OCI-LY7 (cell line): ENCODE results near the gene YOD1. TPM values are rescaled to one million over a fixed set of nuclear protein-coding genes. Genes with fewer than 3 reads are reported as not detected.

Experiments used
- BruUV-seq: library from RNA; stranded (reverse); fragments of 400-500 nt; replicated peaks from 2 replicates; lab custom pipeline; 2021; lab: Mats Ljungman, UMichigan
- CTCF ChIA-PET: fragments of 300-600 bp; sonication (Branson Sonifier 250); formaldehyde crosslinking; loops from one replicate; lab custom pipeline; 2022; ENCODE audit warnings: antibody characterized with exemption; ENCODE audit not compliant: unreplicated experiment; lab: Charles Lee
- POLR2A ChIA-PET: fragments of 300-600 bp; sonication (Branson Sonifier 250); formaldehyde crosslinking; loops from one replicate; lab custom pipeline; 2022; ENCODE audit warnings: antibody characterized with exemption; lab: Charles Lee
- DNase-seq: peaks from one replicate; pipeline ENCODE4 v3.0.0-alpha.2; 2015; ENCODE audit warnings: low spot score
- H2AFZ ChIP-seq: fragments of 200-600 bp; sonication (generic), shearing (Covaris generic); 2 replicates; pipeline ENCODE4 v1.6.1; 2014; ENCODE audit warnings: mild to moderate bottlenecking, antibody characterized with exemption, low read length, moderate library complexity
- H3K27ac ChIP-seq: fragments of 200-600 bp; sonication (generic); 2 replicates; pipeline ENCODE4 v1.5.1; 2014; ENCODE audit warnings: mixed run types, low read depth, mild to moderate bottlenecking, moderate library complexity, low read length, inconsistent platforms; ENCODE audit not compliant: poor library complexity, severe bottlenecking
- H3K36me3 ChIP-seq: fragments of 200-600 bp; sonication (generic); 2 replicates; pipeline ENCODE4 v1.6.1; 2014; ENCODE audit warnings: mild to moderate bottlenecking, antibody characterized with exemption, low read length, moderate library complexity, mixed read lengths; ENCODE audit not compliant: insufficient read depth
- H3K4me1 ChIP-seq: fragments of 200-600 bp; sonication (generic); 2 replicates; pipeline ENCODE4 v1.5.1; 2014; ENCODE audit warnings: mild to moderate bottlenecking, low read length; ENCODE audit not compliant: insufficient read depth, poor library complexity, severe bottlenecking
- H3K4me2 ChIP-seq: fragments of 200-600 bp; sonication (generic); 2 replicates; pipeline ENCODE4 v1.6.1; 2014; ENCODE audit warnings: mild to moderate bottlenecking, low read length
- H3K4me3 ChIP-seq: fragments of 200-600 bp; sonication (generic); 2 replicates; pipeline ENCODE4 v1.5.1; 2014; ENCODE audit warnings: mild to moderate bottlenecking, low read depth, low read length; ENCODE audit not compliant: poor library complexity, severe bottlenecking
- H3K79me2 ChIP-seq: fragments of 200-600 bp; sonication (generic); 2 replicates; pipeline ENCODE4 v1.6.1; 2016; ENCODE audit warnings: low read depth, mild to moderate bottlenecking, low read length, moderate library complexity, mixed read lengths; ENCODE audit not compliant: insufficient read depth
- H3K9me2 ChIP-seq: fragments of 200-600 bp; sonication (generic); 2 replicates; pipeline ENCODE4 v1.6.1; 2016; ENCODE audit warnings: mild to moderate bottlenecking, low read length, mixed read lengths; ENCODE audit not compliant: insufficient read depth
- H3K9me3 ChIP-seq: fragments of 200-600 bp; sonication (generic); 2 replicates; pipeline ENCODE4 v1.6.1; 2014; ENCODE audit warnings: mild to moderate bottlenecking, mixed run types, low read length, mixed read lengths
- H4K20me1 ChIP-seq: fragments of 200-600 bp; sonication (generic); 2 replicates; pipeline ENCODE4 v1.6.1; 2014; ENCODE audit warnings: mild to moderate bottlenecking, antibody characterized with exemption, low read length, moderate library complexity, mixed read lengths; ENCODE audit not compliant: insufficient read depth
- EZH2phosphoT487 ChIP-seq: fragments of 200-600 bp; sonication (generic); IDR thresholded peaks from 2 replicates; pipeline ENCODE4 v1.6.1; 2018; ENCODE audit warnings: low read depth, borderline replicate concordance, mild to moderate bottlenecking, mixed run types, antibody characterized with exemption, low read length, moderate library complexity, mixed read lengths
- intact Hi-C: fragments of 100-400 bp; cut with micrococcal nuclease; formaldehyde crosslinking; loops from one replicate; pipeline ENCODE4 v1.10.0; 2022; ENCODE audit not compliant: unreplicated experiment
- total RNA-seq, 2 experiments: library from RNA; depleted of rRNA in 1 of 2; stranded (reverse); fragments of >200 nt in 1 of 2; shearing (Covaris generic) in 1 of 2; gene quantifications; 2 replicates each; pipeline ENCODE4 v1.2.3, GENCODE V29; 2014 to 2022
- TF ChIP-seq, protein P1 (sequence below): fragments of 200-600 bp; sonication (generic); conservative IDR thresholded peaks from 2 replicates; pipeline ENCODE4 v1.5.1; 2014; ENCODE audit warnings: mild to moderate bottlenecking, antibody characterized with exemption, low read length, moderate library complexity, mixed read lengths

Gene YOD1
- total RNA-seq, 2 experiments from 2014 or later, result 16.2 to 16.5 TPM

DNA sequence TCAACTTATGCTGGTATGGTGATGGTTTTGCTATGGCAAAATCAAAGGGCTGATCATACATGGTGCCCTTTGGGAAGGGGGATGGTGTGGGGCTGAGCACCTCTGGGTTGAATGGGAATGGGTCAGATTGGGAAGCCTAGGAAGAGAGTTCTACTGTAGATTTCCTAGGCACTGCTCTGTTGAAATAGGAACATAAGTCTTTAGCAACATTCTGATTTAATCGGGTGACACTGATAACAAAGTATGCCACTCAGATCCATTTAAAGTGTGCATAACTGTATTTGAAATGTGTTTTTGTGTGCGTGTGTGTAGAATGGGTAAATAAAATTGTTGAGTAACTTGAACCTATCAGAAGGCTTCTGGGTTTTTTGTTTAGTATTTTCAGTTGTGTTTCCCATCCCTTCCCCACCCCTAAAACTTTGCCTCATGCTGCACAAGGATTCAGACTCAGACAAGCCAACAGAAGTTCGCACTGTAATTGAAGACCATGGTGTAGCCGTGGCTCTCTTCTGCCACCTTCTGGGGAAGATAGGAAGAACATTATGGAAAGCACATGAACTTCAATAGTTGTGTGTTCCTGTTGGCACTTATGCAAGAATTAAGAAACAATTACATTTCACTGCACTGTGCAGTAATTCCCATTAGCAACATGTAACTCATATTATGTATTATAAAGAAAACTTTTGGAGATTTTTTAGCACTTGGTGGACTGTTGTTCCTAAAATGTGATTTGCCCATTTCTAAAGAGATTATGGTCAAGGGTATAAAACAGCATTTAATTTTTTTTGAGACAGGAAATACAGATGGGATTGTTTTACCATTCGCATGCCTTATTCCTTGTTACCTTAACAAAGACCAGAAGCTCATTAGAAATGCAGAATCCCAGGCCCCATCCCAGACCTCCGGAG is 26.7 kb upstream of the YOD1 start:
- Histone ChIP-seq H4K20me1 (no peaks in the 10 kb centered on the region), H2AFZ (no peak overlapping the region), H3K36me3 (no peaks in the 10 kb centered on the region), H3K9me2 (no peaks in the 10 kb centered on the region), H3K27ac (no peak overlapping the region), H3K9me3 (no peaks in the 10 kb centered on the region), H3K4me3 (no peak overlapping the region), H3K4me2 (no peak overlapping the region), H3K79me2 (no peaks in the 10 kb centered on the region), H3K4me1 (no peaks in the 10 kb centered on the region)
- TF ChIP-seq, protein P1, sequence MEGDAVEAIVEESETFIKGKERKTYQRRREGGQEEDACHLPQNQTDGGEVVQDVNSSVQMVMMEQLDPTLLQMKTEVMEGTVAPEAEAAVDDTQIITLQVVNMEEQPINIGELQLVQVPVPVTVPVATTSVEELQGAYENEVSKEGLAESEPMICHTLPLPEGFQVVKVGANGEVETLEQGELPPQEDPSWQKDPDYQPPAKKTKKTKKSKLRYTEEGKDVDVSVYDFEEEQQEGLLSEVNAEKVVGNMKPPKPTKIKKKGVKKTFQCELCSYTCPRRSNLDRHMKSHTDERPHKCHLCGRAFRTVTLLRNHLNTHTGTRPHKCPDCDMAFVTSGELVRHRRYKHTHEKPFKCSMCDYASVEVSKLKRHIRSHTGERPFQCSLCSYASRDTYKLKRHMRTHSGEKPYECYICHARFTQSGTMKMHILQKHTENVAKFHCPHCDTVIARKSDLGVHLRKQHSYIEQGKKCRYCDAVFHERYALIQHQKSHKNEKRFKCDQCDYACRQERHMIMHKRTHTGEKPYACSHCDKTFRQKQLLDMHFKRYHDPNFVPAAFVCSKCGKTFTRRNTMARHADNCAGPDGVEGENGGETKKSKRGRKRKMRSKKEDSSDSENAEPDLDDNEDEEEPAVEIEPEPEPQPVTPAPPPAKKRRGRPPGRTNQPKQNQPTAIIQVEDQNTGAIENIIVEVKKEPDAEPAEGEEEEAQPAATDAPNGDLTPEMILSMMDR, result peak; percentile 93
- TF ChIP-seq EZH2phosphoT487, result no peak
- BruUV-seq, result no TSS peak
- peak; percentile 75 for DNase-seq
- intact Hi-C loops, result loop anchor here (1.0 to 10.0 kb wide), 3 partner anchors 27 to 73 kb away; no protein-coding TSS in a partner anchor
- CTCF ChIA-PET, result no interaction called here
- POLR2A ChIA-PET, result interaction anchor here (0.6 to 2.3 kb wide), 2 partner anchors 25 kb away, joined by 3 to 6 read pairs; partner anchors contain the start of gene PFKFB2

DNA sequence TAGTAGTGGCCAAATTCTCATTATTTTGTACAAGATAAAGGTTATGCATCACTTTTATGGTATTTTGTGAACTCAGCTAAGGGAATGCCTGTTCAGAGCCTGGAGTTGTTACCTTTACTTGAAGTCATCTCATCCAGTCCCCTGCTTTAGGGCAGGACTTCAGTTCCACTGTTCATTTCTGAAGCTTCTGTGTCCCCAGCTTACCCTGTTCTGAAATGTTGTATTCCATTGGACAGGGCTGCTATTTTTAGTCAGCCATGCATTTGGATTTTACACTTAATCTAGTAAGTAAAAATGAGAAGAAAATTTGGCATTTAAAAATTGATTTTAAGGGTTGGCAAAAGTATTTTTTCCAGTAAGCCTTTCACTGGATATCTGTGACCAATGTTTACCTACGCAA is 26.0 kb upstream of the YOD1 start:
- H3K4me1 ChIP-seq, result no peaks in the 10 kb centered on the region
- no TSS peak for BruUV-seq
- H3K9me2 ChIP-seq, result no peaks in the 10 kb centered on the region
- ChIA-PET CTCF (interaction anchor here (1.2 kb wide), 1 partner anchor 24 kb away, joined by 3 read pairs; the partner anchor contains the start of gene PFKFB2), POLR2A (interaction anchor here (2.3 kb wide), 1 partner anchor 24 kb away, joined by 6 read pairs; the partner anchor contains the start of gene PFKFB2)
- H3K4me2 ChIP-seq, result no peak overlapping the region
- no peaks in the 10 kb centered on the region for H4K20me1 ChIP-seq
- H3K79me2 ChIP-seq, result no peaks in the 10 kb centered on the region
- no peaks in the 10 kb centered on the region for H3K36me3 ChIP-seq
- H3K27ac ChIP-seq, result no peak overlapping the region
- H2AFZ ChIP-seq, result no peak overlapping the region
- DNase-seq, result no peak
- H3K4me3 ChIP-seq, result no peak overlapping the region
- no peaks in the 10 kb centered on the region for H3K9me3 ChIP-seq
- TF ChIP-seq, protein P1, result no peak
- no peak for TF ChIP-seq EZH2phosphoT487
- intact Hi-C loops, result loop anchor here (1.0 to 10.0 kb wide), 3 partner anchors 27 to 72 kb away; no protein-coding TSS in a partner anchor
